ENCODE measurements around the gene NHSL1. TPM values are rescaled to one million over a fixed set of nuclear protein-coding genes. Genes with fewer than 3 reads are reported as not detected.

Gene NHSL1
- total RNA-seq, 2 donors from 2014 or later, result 2.1 to 10.7 TPM

DNA sequence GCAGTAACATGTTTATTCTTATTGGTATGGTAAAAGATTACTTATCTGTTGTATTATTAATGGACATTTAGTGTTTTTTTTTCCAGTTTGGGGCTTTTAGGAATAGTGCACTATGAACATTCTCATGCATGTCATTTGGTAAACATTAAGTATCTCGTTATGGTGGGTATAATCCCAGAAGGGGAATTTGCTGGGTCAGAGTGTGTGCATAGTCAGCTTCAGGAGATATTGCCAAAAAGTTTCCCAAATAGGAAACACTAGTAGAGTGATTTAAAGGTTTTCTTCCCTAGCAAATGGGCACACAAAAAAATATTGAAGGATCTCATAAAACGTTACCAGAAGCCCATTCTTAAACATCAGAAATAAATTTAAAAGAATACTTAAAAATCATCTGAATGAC lies 25.2 kb upstream of the NHSL1 start:
- Histone ChIP-seq H3K4me1 (replicated peaks) (no peaks in the 10 kb centered on the region), H3K27ac (no peak overlapping the region), H3K9me3 (no peaks in the 10 kb centered on the region), H3K4me3 (no peak overlapping the region), H3K27me3 (replicated peaks; ENCODE audit: insufficient read depth) (no peaks in the 10 kb centered on the region), H3K36me3 (no peaks in the 10 kb centered on the region)
- intact Hi-C loops (cut with DNase I), result loop anchor here (5.0 kb wide), 1 partner anchor 97 kb away; no protein-coding TSS in a partner anchor
- no peak for DNase-seq (ENCODE audit: low spot score)
- TF ChIP-seq POLR2A (IDR thresholded peaks at IDR 0.05) (no peak), POLR2AphosphoS5 (IDR thresholded peaks at IDR 0.05) (no peak)
- TF ChIP-seq, protein P1, sequence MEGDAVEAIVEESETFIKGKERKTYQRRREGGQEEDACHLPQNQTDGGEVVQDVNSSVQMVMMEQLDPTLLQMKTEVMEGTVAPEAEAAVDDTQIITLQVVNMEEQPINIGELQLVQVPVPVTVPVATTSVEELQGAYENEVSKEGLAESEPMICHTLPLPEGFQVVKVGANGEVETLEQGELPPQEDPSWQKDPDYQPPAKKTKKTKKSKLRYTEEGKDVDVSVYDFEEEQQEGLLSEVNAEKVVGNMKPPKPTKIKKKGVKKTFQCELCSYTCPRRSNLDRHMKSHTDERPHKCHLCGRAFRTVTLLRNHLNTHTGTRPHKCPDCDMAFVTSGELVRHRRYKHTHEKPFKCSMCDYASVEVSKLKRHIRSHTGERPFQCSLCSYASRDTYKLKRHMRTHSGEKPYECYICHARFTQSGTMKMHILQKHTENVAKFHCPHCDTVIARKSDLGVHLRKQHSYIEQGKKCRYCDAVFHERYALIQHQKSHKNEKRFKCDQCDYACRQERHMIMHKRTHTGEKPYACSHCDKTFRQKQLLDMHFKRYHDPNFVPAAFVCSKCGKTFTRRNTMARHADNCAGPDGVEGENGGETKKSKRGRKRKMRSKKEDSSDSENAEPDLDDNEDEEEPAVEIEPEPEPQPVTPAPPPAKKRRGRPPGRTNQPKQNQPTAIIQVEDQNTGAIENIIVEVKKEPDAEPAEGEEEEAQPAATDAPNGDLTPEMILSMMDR (IDR thresholded peaks at IDR 0.05), result no peak
- WGBS, result 48% methylated on average over 2 of the region's 2 CpGs

DNA sequence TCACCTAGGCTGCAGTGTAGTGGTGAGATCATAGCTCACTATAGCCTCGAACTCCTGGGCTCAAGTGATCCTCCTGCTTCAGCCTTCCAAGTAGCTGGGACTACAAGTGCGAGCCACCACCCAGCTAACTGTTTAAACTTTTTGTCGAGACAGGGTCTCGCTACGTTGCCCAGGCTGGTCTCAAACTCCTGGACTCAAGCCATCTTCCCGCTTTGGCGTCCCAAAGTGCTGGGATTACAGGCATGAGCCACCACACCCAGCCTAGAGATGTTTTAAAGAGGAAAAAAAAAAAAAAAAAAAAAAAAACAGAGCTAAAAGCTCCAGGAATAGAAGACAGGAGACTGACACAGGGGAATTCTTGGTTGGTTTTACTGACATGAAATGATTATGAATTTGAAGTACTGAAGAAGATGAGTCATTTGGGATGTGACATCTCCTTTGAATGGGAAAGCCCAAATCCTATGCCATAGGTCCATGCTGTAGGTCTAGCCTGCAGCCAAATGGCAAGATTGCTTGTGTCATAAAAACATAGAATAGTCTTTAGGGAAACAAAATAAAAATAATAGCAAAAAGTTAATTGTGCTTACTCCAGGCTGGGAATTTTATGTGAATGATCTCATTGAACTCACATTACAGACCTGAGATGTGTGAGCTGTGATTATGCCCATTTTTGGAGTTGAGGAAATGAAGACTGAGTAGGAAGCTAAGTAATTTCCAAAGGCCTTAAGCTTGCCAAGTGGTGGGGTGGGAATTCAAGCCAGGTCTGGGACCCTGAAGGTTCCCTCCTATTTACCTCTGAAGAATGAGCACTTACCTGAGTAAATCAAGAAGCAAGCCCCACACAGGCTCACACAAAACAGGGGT lies 24.3 kb upstream of the NHSL1 start:
- H3K27me3 ChIP-seq (replicated peaks; ENCODE audit: insufficient read depth), result no peaks in the 10 kb centered on the region
- 89% methylated on average over 7 of the region's 7 CpGs for WGBS
- intact Hi-C loops (cut with DNase I), result loop anchor here (5.0 kb wide), 1 partner anchor 96 kb away; no protein-coding TSS in a partner anchor
- DNase-seq (ENCODE audit: low spot score), result no peak
- H3K4me1 ChIP-seq (replicated peaks), result no peaks in the 10 kb centered on the region
- no peaks in the 10 kb centered on the region for H3K36me3 ChIP-seq
- H3K27ac ChIP-seq, result no peak overlapping the region
- no peaks in the 10 kb centered on the region for H3K9me3 ChIP-seq
- TF ChIP-seq, protein P1 (IDR thresholded peaks at IDR 0.05), result no peak
- no peak for TF ChIP-seq POLR2A (IDR thresholded peaks at IDR 0.05)
- H3K4me3 ChIP-seq, result no peak overlapping the region

DNA sequence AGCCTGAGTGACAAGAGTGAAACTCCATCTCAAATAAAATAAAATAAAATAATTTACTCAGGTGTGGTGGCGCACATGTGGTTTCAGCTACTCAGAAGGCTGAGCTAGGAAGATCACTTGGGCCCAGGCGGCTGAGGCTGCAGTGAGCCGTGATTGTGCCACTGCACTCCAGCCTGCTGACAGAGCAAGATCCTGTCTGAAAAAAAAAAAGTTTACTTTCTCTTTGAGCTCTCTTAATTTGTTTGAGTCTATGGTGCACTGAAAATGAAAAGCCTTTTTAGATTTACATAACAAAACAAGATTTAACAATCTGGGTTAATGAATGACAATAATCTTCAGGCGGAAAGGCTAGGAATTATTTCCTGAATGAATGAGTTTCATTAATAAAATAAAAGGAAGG lies 23.3 kb upstream of the NHSL1 start:
- H3K27ac ChIP-seq, result no peak overlapping the region
- no peaks in the 10 kb centered on the region for H3K36me3 ChIP-seq
- no peaks in the 10 kb centered on the region for H3K9me3 ChIP-seq
- H3K4me1 ChIP-seq (replicated peaks), result no peaks in the 10 kb centered on the region
- intact Hi-C loops (cut with DNase I), result loop anchor here (5.0 kb wide), 1 partner anchor 95 kb away; no protein-coding TSS in a partner anchor
- no peak overlapping the region for H3K4me3 ChIP-seq
- 93% methylated on average over 4 of the region's 4 CpGs for WGBS
- DNase-seq (ENCODE audit: low spot score), result no peak
- no peaks in the 10 kb centered on the region for H3K27me3 ChIP-seq (replicated peaks; ENCODE audit: insufficient read depth)
- TF ChIP-seq, protein P1 (IDR thresholded peaks at IDR 0.05), result no peak
- TF ChIP-seq POLR2AphosphoS5 (IDR thresholded peaks at IDR 0.05), result no peak
- no peak for TF ChIP-seq POLR2A (IDR thresholded peaks at IDR 0.05)

DNA sequence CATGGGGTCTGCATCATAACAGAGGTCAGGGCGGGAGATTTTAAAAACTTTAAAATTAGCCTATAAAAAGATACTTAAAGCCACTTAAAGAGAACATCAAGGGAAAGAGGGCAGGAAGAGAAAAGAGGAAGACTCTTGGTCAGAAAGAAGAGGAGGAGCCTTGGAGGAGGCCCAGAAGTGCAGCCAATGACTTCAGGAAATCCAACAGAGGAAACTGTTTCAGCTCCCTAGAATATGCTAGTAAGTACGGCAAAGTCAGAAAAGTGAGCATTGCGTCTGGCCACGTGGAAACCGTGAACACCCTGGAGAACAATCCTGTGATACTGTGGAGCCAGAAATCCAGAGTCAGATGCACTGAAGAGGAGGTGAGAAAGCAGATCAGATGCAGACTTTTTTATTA lies 22.5 kb upstream of the NHSL1 start:
- TF ChIP-seq POLR2A (IDR thresholded peaks at IDR 0.05), result no peak
- TF ChIP-seq POLR2AphosphoS5 (IDR thresholded peaks at IDR 0.05), result no peak
- TF ChIP-seq, protein P1 (IDR thresholded peaks at IDR 0.05), result no peak
- DNase-seq (ENCODE audit: low spot score), result no peak
- Histone ChIP-seq H3K27me3 (replicated peaks; ENCODE audit: insufficient read depth) (no peaks in the 10 kb centered on the region), H3K27ac (no peak overlapping the region), H3K4me3 (no peak overlapping the region), H3K9me3 (no peaks in the 10 kb centered on the region), H3K36me3 (no peaks in the 10 kb centered on the region), H3K4me1 (replicated peaks) (no peaks in the 10 kb centered on the region)
- 88% methylated on average over 5 of the region's 5 CpGs for WGBS
- intact Hi-C loops (cut with DNase I), result loop anchor here (5.0 kb wide), 1 partner anchor 94 kb away; no protein-coding TSS in a partner anchor

DNA sequence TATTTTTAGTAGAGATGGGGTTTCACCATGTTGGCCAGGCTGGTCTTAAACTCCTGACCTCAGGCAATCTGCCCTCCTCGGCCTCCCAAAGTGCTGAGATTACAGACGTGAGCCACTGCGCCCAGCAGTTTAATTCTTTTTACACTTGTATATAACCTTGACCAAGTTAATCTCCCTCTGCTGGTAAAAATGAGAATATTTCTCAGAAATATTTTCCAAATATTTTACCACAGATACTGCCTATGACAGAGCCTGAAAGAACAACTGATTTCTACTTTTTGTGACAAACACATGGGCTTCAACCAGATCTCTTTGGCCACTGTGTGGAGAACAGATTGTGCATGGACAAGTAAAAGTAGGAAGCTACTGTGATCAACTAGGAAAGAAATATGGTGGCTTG lies 21.2 kb upstream of the NHSL1 start:
- Histone ChIP-seq H3K9me3 (no peaks in the 10 kb centered on the region), H3K36me3 (no peaks in the 10 kb centered on the region), H3K4me1 (replicated peaks) (no peaks in the 10 kb centered on the region), H3K4me3 (no peak overlapping the region), H3K27me3 (replicated peaks; ENCODE audit: insufficient read depth) (no peaks in the 10 kb centered on the region), H3K27ac (no peak overlapping the region)
- WGBS, result 38% methylated on average over 3 of the region's 3 CpGs
- DNase-seq (ENCODE audit: low spot score), result no peak
- TF ChIP-seq, protein P1 (IDR thresholded peaks at IDR 0.05), result peak in 2 of 4 experiments; percentile 14 to 44
- TF ChIP-seq POLR2A (IDR thresholded peaks at IDR 0.05), result no peak
- no peak for TF ChIP-seq POLR2AphosphoS5 (IDR thresholded peaks at IDR 0.05)
- intact Hi-C loops (cut with DNase I), result loop anchor here (5.0 kb wide), 1 partner anchor 93 kb away; no protein-coding TSS in a partner anchor

Measured in prostate gland (tissue), 2 donors.